Stomach smooth muscle (tissue), 2 donors: ENCODE data around the gene TBC1D9.

Experiments used
- H3K27ac ChIP-seq: one replicate; pipeline ENCODE4 v1.7.0; 2013; ENCODE audit warnings: mild to moderate bottlenecking, low read length, inconsistent platforms
- H3K27me3 ChIP-seq, 2 donors: one replicate each; pipeline ENCODE4 v1.7.0; 2013; ENCODE audit warnings: low read length in 2 of 2; ENCODE audit not compliant: insufficient read depth in 2 of 2, control insufficient read depth in 1 of 2
- H3K36me3 ChIP-seq, 2 donors: one replicate each; pipeline ENCODE4 v1.7.0; 2013; ENCODE audit warnings: low read length in 2 of 2; ENCODE audit not compliant: control insufficient read depth in 2 of 2, insufficient read depth in 2 of 2
- H3K4me1 ChIP-seq: one replicate; pipeline ENCODE4 v1.7.0; 2013; ENCODE audit warnings: low read length; ENCODE audit not compliant: control insufficient read depth, insufficient read depth
- H3K4me3 ChIP-seq, 2 donors: one replicate each; pipeline ENCODE4 v1.7.0; 2013; ENCODE audit warnings: low read length in 2 of 2
- H3K9ac ChIP-seq, 2 donors: one replicate each; pipeline ENCODE4 v1.7.0; 2013; ENCODE audit warnings: low read length in 2 of 2, mild to moderate bottlenecking in 1 of 2
- H3K9me3 ChIP-seq, 2 donors: one replicate each; pipeline ENCODE4 v1.7.0; 2013; ENCODE audit warnings: low read length in 2 of 2; ENCODE audit not compliant: control insufficient read depth in 2 of 2
- donor health status: healthy.
- donor health status: Pancreatic carcinoma.

The TBC1D9 gene

GRCh38 chr4:140612357-140612756, 143.8 kb downstream of the TBC1D9 start:
- no peaks in the 10 kb centered on the region for H3K36me3 ChIP-seq
- no peak overlapping the region for H3K9ac ChIP-seq
- no peaks in the 10 kb centered on the region for H3K9me3 ChIP-seq

GRCh38 chr4:140611854-140612253, 144.3 kb downstream of the TBC1D9 start:
- H3K27me3 ChIP-seq = no peaks in the 10 kb centered on the region
- H3K9me3 ChIP-seq = no peaks in the 10 kb centered on the region
- H3K9ac ChIP-seq = no peak overlapping the region
- H3K36me3 ChIP-seq = no peaks in the 10 kb centered on the region
- no peak overlapping the region for H3K4me3 ChIP-seq
- no peaks in the 10 kb centered on the region for H3K4me1 ChIP-seq
- H3K27ac ChIP-seq = no peak overlapping the region

More at GRCh38 chr4:140612357-140612756, 143.8 kb downstream of the TBC1D9 start:
- Histone ChIP-seq H3K4me1 (no peaks in the 10 kb centered on the region), H3K4me3 (no peak overlapping the region), H3K27ac (no peak overlapping the region), H3K27me3 (no peaks in the 10 kb centered on the region)

DNA sequence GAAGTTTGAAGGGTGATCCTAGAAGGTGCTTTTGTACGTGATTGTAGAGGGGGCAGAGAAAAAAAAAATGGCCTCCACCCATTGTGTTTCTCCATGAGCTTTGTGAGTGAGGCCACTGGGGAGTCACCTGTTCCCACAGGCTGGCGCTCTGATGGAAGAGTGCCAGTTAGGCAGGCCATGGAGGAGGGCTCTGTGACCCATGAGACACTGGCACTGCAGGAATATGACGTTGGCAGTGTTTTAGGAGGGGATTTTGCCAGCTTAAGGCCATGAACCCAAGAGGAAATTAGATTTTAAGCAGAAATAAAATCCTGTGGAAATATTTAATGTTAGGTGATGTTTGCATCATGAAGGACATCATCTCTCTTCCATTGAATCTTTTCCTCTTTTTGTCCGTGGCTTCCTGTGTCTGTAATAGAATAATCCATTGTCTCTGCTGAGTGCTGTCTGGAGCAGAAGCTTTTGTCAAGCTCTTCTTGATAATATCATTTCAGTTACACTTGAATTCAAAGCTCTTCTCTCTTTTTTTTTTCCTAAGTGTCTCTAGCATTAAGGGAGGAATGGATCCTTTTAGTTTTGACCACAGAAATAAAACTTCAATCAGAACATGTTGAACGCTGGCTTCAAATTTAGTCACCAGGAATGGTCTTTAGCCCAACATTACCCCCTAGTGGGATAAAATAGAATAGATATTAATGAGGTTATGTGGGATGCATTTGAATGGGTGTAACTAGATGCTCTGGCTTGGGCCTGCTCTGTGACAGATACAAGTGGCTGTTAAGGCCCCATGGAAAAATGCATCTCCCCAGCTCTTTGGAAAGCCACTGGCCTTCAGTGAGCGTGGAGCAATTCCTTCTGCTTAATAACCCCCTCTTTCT, 146.4 kb downstream of the TBC1D9 start:
- no peak overlapping the region for H3K4me3 ChIP-seq
- no peak overlapping the region for H3K9ac ChIP-seq
- no peaks in the 10 kb centered on the region for H3K27me3 ChIP-seq
- H3K4me1 ChIP-seq = no peaks in the 10 kb centered on the region
- H3K9me3 ChIP-seq = no peaks in the 10 kb centered on the region
- H3K27ac ChIP-seq = no peak overlapping the region
- H3K36me3 ChIP-seq = no peaks in the 10 kb centered on the region

DNA sequence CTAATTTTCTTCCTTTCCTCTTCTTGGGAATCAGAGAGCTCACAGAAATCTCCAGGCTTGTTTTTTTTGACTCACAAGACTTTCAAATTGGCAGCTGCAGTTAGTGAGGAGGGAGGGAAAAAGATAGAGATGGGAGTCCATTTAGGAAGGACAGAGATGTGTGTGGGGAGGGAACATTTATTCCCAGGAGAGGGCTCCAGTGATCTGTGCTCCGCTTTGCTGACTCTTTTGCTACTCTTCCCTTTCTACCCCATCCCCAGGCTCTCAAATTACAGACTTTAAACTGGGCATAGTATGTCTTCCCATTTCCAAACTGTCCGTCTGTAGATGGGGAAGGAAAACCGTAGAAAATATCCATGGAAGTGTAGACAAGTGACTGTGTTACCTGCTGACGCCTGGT, 148.3 kb downstream of the TBC1D9 start:
- Histone ChIP-seq H3K36me3 (no peaks in the 10 kb centered on the region), H3K4me1 (no peaks in the 10 kb centered on the region), H3K9ac (no peak overlapping the region), H3K27me3 (no peaks in the 10 kb centered on the region), H3K27ac (no peak overlapping the region), H3K4me3 (no peak overlapping the region), H3K9me3 (no peaks in the 10 kb centered on the region)

GRCh38 chr4:140604544-140604943, 151.6 kb downstream of the TBC1D9 start:
- H3K9ac ChIP-seq = no peak overlapping the region
- H3K4me3 ChIP-seq = no peak overlapping the region
- H3K9me3 ChIP-seq = no peaks in the 10 kb centered on the region
- no peaks in the 10 kb centered on the region for H3K4me1 ChIP-seq
- H3K27ac ChIP-seq = no peak overlapping the region
- H3K36me3 ChIP-seq = no peaks in the 10 kb centered on the region
- no peaks in the 10 kb centered on the region for H3K27me3 ChIP-seq

DNA sequence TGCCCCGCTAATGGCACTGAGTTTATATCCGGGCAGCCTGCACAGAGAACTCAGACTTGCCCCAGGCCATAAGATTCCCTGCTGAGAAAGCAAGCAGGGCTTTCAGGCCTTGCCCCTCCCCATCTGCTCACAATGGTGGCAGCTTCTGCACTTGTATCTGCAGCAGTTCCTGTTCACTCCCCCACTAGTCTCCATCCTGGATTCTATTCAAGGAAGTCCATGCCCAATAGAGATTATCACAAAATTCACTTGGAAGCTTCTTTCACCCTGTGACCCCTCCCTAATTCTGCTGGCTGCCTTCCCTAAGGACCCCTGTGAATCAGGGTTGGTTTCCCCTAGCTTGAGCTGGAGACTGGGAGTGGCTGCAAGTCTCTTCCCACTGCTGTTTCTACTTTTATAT, 152.9 kb downstream of the TBC1D9 start:
- Histone ChIP-seq H3K27me3 (no peaks in the 10 kb centered on the region), H3K9me3 (no peaks in the 10 kb centered on the region), H3K9ac (no peak overlapping the region), H3K4me3 (no peak overlapping the region), H3K27ac (no peak overlapping the region), H3K4me1 (no peaks in the 10 kb centered on the region), H3K36me3 (no peaks in the 10 kb centered on the region)

DNA sequence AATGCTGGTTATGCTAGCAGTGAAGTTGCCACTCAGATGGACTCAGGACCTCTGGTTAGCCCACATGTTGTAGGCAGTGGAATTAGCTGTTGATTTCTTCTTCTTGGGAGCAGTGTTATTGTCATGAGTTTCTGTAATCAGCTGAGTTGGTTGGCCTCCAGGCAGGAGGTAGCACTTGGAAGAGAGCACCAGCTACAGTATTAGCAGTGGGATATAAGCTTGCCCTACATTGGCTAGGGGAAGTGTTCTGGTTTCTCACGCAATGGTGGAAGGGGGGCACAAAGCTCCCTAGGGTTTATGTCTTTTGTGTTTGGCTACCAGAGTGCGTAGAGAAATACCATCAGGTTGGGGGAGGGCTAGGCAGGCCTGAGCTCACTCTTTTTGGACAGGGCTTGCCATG, 153.5 kb downstream of the TBC1D9 start:
- no peak overlapping the region for H3K4me3 ChIP-seq
- no peaks in the 10 kb centered on the region for H3K9me3 ChIP-seq
- no peak overlapping the region for H3K9ac ChIP-seq
- H3K27ac ChIP-seq = no peak overlapping the region
- no peaks in the 10 kb centered on the region for H3K36me3 ChIP-seq
- no peaks in the 10 kb centered on the region for H3K27me3 ChIP-seq
- no peaks in the 10 kb centered on the region for H3K4me1 ChIP-seq

DNA sequence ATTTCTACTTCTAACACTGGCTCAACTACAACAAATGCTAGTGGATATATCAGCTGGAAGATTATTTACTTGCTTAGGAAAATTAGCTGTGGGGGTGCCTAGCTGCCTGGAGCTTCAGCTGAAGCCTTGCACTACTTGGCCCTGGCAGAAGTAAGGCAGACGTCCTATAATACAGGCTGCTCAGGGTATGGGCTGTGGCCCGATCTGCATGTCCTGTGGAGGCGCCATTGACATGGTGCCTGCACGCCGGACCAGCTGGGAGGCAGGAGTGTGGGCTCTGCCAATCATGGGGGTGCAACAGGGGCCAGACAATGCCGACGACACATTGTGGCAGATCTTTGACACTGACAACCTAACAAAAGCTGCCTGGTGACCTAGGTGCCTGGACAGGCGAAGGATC, 155.8 kb downstream of the TBC1D9 start:
- H3K4me1 ChIP-seq = no peaks in the 10 kb centered on the region
- H3K27ac ChIP-seq = no peak overlapping the region
- no peaks in the 10 kb centered on the region for H3K27me3 ChIP-seq
- no peak overlapping the region for H3K9ac ChIP-seq
- no peak overlapping the region for H3K4me3 ChIP-seq
- no peaks in the 10 kb centered on the region for H3K9me3 ChIP-seq
- H3K36me3 ChIP-seq = no peaks in the 10 kb centered on the region

DNA sequence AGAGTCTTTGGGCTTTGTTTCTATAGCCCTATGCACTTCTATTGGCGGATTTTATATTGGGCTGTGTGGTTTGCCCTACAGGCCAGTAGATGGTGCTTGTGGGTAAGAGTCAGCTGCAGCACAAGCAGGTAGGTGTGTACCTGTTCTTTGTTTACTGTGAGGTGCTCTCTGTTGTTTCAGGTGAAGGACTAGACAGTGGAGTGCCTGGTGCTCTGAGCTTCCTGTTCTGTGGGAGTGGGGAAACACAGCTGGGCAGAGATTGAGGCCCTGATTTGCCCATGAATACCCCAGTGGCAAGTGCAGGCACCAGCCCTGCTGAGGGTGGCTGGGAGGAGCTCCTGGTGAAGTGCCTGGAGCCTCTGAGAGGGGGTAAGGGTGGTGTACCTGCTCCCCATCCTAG, 161.1 kb downstream of the TBC1D9 start:
- Histone ChIP-seq H3K27me3 (no peaks in the 10 kb centered on the region), H3K9me3 (no peaks in the 10 kb centered on the region), H3K4me1 (no peaks in the 10 kb centered on the region), H3K36me3 (no peaks in the 10 kb centered on the region), H3K9ac (no peak overlapping the region), H3K27ac (no peak overlapping the region), H3K4me3 (no peak overlapping the region)

DNA sequence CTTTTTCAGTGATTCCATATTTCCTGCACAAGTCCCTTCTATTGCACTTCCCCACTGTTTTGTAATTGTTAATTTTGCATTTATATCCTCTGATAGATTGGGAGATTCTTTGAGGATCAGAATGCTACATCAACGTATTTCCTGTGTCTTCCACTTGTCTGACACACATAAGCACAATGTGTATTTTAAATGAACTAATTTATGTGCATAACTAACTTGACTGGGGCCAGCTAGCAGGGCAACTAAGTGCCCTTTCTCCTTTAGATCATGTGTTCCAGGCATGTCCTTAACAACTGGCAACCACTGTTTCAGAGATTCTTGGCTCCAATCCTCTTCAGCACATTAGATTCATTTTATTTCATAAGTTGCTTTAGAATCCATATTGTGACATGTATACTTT, 171.7 kb downstream of the TBC1D9 start:
- Histone ChIP-seq H3K27me3 (peaks cover 4 to 15% of the 10 kb centered on the region in 2 donors), H3K36me3 (no peaks in the 10 kb centered on the region), H3K4me3 (no peak overlapping the region), H3K4me1 (no peaks in the 10 kb centered on the region), H3K27ac (no peak overlapping the region), H3K9ac (no peak overlapping the region), H3K9me3 (no peaks in the 10 kb centered on the region)

DNA sequence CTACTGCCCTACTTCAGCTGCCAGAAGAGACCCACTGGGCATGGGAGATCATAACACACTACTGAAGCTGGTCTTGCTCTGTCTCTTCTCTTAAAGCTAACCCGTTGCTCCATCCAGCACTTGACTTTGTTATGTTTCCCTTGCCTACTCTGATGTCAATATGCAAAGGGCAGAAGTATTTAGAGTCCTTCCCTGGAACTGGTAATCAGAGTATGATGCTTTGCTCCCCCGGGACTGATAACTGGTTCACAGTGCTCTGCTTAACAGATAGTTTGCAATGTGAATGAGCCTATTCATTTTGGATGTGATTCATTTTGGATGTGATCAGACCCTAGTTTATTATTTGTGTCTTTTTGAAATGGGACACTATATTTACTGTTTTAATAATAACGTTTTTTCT, 175.1 kb downstream of the TBC1D9 start:
- Histone ChIP-seq H3K4me1 (no peaks in the 10 kb centered on the region), H3K9ac (no peak overlapping the region), H3K27ac (no peak overlapping the region), H3K27me3 (peaks cover 16 to 36% of the 10 kb centered on the region in 2 donors), H3K4me3 (no peak overlapping the region), H3K36me3 (no peaks in the 10 kb centered on the region), H3K9me3 (no peaks in the 10 kb centered on the region)
